T1000 (cell line): ENCODE results near the gene SNRNP48.

Experiments
- DNase-seq: peaks from one replicate; lab custom pipeline; 2025; ENCODE audit warnings: mixed read lengths; lab: John Stamatoyannopoulos, UW

The SNRNP48 gene

GRCh38 chr6:7644417-7644816 is 54.4 kb downstream of the SNRNP48 start:
- DNase-seq, result no peak

- DNase-seq, result no peak
Measured at GRCh38 chr6:7646394-7646793, 56.4 kb downstream of the SNRNP48 start.

GRCh38 chr6:7647504-7647903 is 57.5 kb downstream of the SNRNP48 start:
- DNase-seq, result no peak

- no peak for DNase-seq
Measured at GRCh38 chr6:7649037-7649810, 59.2 kb downstream of the SNRNP48 start.

GRCh38 chr6:7650878-7651277 is 60.9 kb downstream of the SNRNP48 start:
- no peak for DNase-seq

GRCh38 chr6:7652957-7653356 is 63.0 kb downstream of the SNRNP48 start:
- DNase-seq, result no peak

- DNase-seq, result no peak
Measured at GRCh38 chr6:7656355-7656754, 66.4 kb downstream of the SNRNP48 start.

- DNase-seq, result no peak
Measured at GRCh38 chr6:7658543-7658942, 68.5 kb downstream of the SNRNP48 start.

GRCh38 chr6:7661364-7661763 is 71.4 kb downstream of the SNRNP48 start:
- DNase-seq, result no peak
